Fibroblast of skin of right quadriceps (primary cell): ENCODE results near the gene TTC28.

ENCODE experiments used
- DNase-seq: peaks from one replicate; pipeline ENCODE4 v3.0.0-alpha.2; 2013

TTC28 gene

DNA sequence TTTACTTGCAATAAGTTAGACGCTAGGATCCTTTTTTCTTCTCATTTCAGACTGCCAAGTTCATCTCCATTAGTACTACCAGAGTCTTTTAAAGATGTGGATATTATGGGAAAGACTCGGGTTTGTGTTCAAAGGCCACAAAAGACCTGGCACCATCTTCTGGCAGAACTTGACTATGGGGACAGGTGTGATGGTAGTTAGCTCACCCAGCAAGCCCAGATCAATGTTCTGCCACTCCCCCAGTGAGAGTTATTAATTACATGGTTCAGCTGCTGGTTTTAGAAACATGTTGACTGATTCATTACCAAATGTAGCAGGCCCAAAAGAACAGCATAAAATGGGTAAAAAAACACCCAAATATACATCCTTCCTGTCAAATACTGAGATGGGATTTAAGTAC lies 427.1 kb downstream of the TTC28 start:
- no peak for DNase-seq

DNA sequence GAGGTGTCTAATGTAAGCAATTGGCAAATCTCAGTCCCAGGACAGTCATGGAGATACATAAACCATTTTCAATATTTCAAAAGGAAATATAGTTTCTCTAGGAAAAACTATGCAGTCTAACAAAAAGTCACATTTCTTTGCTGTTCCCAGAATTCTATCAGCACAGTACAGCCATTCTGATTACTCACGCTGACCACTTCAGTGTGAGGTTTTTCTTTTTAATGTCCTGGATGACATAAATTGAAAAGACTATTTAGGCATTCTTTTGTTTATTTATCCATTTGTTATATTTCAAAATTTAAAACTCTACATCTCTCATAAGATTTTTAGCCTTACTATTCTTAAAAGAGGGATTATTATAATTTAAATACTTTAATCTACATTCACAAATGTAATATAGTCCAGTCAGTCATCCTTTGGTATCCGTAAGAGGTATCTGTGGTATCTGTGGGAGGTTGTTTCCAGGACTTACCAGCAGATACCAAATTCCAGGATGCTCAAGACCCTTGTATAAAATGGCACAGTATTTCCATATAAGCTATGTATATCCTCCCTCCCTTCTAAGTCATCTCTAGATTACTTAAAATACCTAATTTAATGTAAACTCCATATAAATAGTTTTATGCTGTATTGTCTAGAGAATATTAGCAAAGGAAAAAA lies 429.5 kb downstream of the TTC28 start:
- DNase-seq = no peak

DNA sequence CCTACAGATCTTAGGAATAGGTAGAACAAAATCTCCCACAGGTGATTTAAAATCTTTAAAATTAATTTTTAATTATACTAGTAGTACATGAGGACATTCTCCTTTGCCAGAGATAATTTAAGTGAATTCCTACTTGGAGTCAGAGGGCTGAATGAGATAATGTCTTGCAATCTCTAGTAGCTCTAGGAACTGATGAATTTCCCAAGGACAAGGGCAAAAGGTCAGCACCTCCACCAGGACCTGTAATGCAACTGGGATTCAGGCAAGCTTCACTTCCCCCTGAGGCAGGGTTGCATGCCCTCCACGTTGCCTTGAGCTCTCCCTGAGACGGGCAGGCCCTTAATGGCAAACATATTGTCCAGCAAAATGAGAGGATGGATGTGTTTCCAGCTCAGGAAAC lies 430.2 kb downstream of the TTC28 start:
- no peak for DNase-seq

DNA sequence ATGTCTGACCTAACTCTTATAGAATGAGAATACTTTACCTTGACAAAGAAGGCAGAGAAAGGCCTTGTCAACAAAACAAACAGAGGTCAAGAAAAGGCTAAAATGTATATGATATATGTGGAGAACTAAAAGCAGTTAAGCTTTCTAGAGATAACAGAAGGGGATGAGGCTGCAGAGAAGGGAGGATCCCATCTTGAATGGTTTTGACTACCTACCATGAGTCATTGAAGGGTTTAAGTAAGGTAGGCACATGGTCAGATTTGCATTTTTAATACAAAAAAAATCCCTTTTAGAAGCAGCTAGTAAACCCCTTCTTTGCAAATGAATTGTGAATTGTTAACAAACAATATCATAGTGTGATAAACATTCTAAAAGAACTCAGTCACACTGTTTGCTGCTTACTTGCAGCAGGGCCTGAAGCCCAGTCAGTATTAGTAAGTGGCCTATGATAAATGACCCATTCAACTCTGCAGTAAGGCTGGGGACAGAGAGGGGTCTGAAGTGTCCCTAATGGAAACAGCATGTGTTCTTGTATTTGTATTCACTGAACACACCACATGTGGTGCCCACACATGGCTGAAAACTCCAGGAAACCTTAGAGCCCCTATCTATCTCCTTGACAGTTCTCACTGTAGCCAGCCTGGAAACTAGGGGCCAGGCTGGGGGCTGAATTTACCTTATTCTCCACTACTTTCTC lies 431.8 kb downstream of the TTC28 start:
- peak; percentile 44 for DNase-seq

DNA sequence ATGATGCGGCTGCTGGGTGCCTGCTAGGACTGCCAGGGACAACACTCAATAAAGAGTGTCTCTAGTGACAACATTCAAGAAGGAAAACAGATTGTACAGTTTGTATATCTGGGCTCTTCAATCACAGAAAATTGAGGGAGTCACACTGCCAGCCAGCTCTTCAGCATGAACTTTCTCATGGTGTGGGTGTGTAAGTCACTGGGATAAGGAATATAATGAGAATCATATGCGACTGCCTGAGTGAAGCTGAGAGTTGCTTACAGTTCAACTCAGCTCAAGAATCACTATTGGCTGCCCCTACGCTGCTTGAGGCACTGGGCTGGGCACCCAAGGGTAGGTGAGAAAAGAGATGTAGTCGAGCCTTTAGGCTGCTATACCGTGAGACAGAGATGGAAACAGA lies 432.5 kb downstream of the TTC28 start:
- DNase-seq = peak; percentile 73

DNA sequence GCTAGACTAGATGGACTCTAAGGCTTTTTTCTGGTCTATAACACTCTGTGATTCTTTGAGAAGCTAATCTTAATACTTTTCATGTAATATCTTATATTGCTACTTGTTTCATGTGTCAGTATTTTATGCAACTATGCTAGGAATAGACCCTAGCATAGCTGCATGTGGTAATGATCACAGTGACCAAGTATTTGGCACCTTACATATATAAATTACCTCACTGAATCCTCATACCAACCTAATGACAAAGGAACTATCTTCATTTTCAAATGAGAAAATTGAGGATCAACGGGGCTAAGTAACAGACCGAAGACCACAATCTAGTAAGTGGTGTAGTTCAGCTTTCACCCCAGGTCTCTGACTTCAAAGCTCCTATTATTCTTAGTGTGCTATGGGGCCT lies 433.2 kb downstream of the TTC28 start:
- peak; percentile 94 for DNase-seq

DNA sequence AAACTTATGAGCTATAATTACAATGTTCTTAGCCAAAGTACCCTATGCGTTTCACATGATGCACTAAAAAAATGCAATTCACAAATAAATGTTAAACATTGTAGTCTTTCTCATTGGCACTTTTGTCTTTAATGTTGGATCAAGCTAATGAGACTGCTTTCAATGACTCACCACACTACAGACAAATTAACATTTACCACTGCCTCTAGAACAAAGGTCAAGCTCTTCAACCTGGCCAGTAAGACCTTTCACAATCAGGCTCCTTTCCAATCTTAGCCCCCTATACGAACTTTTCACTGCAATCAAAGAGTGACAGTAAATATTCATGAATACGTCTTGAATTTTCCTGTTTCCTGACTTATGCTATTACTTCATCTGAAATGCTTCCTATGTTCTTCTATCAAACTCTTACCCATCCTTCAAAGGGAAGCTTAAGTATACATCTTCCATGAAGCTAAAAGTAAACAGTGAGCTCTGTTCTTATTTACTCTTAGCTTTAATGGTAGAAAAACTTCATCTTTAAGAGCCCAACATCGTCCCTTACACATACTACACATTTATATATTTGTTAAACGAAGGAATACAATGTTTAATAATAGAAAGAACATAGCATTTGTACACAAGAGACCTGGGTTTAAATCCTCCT lies 433.9 kb downstream of the TTC28 start:
- DNase-seq = no peak

DNA sequence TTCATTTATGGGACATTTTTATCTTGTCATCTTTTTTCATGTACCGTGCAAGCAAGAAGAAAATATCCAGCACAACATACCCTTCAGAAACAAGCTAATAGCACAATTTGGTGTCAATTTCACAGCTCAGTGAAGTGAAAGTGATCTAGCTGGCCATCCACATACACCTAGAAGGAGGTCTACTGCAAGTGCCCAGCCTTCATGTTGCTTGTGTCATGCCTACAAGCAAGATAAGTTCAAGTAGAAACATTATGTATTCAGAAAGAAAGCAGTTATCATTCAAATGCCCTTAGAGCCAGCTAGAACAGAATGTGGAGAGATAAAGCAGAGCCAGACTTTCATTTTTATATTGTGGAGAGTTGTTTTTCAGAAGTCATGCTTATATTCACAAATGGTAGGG lies 434.9 kb downstream of the TTC28 start:
- DNase-seq = no peak

DNA sequence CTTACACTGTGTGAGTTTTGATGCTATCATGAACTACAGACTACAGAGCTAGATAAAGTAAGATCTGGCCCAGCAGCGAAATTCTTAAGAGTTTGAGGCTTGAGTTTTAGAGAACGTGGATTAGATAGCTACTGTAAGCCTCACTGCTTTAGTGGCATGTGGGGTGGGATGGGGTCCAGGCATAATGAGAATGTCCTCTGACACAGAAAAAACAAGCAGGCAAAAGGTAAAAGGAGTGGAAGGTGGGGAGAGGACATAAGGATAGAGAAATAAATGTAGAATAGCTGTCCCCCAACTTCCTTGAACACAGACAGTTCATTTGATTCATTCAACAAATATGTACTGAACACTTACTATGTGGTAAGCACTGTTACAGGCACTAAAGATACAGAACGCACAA lies 436.1 kb downstream of the TTC28 start:
- DNase-seq = peak; percentile 46

DNA sequence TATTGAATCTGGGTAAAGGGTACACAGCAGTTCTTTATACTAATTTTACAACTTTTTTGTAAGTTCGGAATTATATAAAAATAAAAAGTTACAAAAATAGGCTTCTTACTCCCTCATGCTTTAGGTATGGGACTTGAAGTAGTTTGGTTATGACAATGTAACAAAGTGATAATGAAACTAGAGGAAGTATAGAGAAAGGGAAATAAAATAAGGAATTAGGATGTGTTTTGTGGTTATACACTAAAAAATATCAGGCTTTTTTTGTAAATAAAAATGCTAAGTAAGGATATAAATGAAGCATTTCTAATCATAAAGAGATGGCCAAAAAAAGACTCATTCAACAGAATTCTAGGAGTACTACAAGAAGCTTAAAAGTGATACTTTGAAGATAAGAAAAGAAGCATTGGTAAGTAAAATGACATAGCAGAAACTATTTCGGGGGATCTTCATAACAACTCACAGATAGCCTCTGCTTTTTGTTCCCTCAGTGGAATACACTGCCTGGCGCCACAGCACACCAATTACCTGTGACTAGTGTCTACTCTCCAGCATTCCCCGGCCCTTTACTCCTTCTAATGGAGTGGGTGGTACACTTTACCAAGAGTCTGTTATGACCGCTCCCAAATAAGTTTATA lies 437.9 kb downstream of the TTC28 start:
- no peak for DNase-seq

DNA sequence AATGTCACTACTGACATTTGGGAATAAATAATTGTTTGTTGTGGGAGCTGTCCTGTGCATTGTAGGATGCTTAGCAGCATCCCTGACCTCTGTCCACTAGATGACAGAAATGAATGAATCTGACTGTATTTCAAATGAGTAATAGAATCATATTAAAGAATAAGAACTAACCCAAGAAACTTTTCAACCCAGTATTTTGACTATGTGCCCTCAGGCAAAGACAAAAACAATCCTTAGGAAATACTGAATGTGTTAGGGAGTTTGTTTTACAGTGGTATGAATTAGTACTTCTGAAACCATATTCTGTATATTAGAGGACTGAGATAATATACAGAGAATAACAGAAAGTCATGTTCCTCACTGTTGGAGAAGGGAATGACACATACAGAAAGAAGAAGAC lies 439.7 kb downstream of the TTC28 start:
- DNase-seq = no peak

DNA sequence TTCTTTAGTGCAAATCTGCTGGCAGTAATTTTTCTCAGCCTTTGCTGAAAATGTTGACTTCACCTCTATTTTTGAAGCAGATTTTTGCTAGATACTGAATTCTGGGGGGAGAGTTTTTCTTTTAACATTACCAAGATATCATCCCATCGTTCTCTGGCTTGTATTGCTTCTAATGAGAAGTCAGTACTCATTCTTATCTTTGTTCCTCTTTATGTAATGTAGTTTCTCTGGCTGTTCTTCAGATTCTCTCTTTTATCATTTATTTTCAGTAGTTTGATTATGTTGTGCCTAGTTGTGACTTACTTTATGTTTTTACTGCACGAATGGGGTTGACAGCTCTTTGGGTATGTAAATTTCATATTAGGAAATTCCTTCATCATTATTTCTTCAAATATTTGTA lies 441.9 kb downstream of the TTC28 start:
- no peak for DNase-seq

DNA sequence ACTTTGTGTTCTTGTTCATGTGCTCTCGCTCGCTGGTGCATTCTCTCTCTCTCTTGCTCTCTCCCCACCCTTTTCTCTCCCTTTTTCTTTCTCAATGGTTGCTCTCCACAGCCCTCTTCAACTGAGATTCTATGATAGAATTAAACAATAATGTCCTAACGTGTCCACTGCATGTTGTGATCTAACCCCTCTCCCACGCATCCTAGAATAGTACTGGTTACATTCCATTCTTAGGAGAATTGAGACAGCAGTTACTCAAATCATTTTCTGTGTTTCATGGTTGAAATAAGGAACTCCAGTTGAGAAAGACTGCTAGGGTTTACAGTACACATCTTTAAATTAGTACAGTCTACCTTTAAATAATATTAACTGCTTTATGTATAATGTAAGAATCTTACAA lies 442.5 kb downstream of the TTC28 start:
- no peak for DNase-seq

DNA sequence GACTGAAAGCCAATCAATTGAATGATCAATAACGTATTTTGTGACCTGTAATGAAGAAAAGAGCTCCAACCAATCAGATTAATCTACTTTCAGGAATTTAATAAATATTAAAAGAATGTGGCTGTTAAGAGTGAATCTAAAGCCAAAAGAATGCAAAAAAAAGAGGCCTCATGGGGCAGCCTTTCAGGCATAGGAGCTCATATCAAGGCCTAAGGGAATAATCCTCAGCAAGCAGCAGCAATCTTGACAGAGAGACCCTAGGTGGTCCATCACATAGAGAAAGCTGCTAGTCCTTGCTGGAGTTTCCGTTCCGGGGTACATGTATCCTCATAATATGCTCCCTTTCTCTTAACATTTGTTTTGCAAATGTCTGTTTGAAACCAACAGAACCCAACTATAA lies 447.4 kb downstream of the TTC28 start:
- DNase-seq = peak; percentile 35

DNA sequence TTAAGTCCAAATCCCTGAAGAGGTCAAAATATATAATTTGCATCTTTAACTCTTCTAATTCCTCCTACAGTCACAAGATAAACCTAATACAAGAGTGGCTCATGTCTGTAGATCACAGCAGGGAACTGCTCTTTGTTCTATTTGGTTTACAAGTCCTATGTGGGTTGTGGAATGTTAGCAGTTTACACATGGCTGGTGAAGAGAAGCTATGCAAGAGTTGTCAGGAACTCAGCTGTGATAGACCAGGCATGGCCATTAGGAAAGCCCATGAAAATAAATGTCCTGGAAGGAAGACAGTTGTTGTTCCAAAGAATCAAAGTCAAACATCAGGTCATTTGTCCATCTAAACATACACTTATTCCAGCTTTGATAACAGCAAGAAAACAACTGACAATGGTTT lies 448.2 kb downstream of the TTC28 start:
- DNase-seq = peak; percentile 79

DNA sequence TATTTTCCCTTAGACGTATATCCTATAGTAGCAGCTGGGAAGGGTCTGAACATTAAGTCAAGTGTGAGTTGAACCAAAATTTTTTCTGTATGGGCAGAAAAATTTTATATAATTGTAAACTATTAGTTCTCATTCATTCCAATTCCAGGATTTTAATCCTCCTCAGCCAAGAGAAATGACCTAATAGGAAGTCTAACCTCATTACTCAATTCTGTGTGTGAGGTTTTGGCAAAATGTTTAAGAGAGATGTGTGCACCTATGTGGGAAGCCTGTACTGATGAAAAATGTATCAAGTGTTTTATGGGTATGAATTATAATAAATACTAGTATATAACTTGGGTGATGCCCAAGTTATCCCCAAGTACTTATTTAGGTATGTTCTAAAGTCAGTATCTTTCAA lies 449.0 kb downstream of the TTC28 start:
- peak; percentile 69 for DNase-seq

DNA sequence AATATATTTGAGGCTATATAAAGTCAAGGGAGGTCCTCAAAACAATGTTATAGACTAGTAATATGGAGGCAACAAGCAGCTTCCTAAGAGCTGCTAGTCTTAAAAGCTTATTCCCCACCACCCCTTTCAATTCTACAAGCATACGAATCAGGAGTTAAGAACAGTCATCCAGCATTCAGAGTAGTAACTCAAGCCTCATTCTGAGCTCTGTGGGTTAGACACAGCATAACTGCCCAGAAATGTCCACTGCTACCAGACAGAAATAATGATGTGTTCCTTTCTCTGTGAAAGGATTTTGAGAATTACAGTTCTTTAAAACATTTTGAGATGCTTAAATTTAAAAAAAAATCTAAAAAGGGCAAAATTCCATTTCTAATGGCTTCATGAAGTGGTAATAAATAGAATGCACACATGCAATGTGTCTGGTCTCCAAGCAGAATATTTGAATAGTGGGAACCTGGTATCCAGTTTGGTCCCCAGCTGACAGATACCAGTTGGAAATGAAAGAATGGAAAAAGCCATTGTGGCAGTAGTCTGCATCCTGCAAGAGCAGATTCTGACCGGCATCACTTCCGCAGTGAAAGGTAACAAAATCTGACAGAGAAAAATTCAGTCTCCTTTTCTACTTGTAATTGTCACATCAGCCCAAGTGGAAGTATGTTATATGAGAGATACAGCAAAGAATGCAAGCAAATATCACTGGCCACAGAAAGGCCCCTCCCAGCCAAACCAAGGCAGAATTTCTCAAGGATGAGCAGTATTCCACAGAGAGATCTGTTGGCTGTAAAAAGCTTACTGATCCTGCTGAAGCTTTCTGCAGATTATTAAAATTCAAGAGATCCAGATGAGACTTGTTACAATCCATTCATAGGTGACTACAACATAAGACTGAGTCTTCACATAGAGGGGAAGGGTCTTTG lies 449.8 kb downstream of the TTC28 start:
- DNase-seq = peak; percentile 87

DNA sequence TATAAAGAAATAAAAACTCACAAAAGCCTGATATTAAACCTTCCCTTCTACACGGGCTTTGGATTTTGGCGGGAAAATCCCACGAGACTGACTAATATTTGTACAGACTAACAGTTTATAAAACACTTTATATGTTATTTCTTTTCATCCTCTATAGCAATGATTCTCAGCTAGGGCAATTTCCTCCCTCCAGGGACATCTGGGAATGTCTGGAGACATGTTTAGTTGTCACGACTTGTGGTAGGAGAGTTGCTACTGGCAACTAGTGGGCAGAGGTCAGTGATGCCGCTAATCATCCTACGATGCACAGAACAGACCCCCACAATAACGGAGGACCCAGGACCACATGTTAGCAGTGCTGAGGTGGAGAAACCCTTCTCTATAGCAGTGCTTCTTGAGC lies 455.8 kb downstream of the TTC28 start:
- DNase-seq = peak; percentile 13

DNA sequence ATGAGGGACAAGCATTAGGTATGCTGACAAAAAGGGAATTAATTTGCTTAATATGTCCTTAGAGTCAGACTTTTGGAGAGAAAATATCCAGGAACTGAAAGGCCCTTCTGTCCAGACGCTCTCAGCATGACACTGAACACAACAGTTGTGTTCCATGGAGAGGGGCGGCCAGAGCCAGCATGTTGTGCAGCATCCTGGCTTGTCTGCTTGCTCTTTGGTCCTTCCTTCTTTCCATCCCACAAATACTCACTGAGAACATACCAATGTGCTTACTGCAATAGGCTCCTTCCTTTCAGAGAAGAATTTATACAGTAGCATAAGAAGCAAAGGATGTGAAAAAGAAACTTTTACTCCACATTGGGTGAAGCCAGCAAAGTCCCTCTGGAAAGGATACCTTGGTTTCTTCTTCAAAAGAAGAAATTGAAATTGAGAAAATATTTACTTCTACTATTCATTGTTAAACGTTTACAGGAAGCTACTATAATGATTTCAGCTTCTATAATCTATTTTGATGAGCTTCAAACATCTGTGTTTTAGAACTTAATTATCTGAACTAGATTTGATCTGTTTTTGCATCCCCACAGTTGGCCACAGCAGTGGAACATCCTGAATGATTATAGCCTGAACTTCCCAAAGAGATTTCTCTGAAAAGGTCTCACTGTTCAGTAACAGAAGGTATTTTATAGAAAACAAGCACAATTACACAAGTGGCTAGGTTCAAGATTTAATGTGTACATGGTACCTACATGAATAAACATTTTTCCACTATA lies 456.5 kb downstream of the TTC28 start:
- DNase-seq = peak; percentile 56

DNA sequence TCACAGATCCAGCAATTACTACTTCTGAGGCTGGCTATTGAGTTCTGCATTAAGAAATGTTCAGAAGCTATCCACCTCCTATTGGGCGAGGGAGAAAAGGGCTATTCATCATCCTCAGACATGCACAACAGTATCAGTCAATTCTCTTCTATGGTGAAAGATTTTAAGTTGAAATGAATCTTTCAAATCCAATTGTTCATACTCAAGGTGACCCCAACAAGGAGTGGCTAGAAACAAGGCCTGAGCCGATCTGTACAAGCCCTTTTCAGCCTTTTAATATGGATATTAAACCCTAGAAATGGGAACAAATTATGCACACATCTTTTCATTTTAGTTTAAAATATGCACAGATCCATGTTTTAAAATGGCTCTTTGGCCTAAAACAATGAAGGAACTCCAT lies 457.1 kb downstream of the TTC28 start:
- DNase-seq = no peak

DNA sequence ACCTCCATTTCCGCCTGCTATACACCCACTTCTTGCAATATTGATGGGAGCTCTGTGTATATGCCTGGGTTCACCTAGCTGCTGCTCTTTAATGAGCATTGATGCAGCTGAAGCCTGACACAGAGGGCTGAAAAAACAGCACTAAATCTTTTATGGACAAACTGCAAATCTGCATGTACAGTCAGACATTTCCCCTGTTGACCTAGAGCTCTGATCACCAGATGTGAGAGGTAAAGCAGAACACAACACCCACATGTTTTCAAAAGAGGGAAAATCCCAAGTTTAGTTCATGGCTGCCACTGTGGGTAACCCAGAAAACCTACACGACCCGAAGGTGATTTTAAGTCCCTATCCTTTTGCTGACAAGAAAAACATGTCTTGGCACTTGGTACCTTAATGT lies 457.6 kb downstream of the TTC28 start:
- no peak for DNase-seq
